Activated CD4-positive, alpha-beta T cell treated with anti-CD3 and anti-CD28 coated beads, Interleukin-2, amount 50 U/mL, for 1 hour (primary cell): ENCODE results near the gene KCNN3.

Source experiments
- DNase-seq: peaks from one replicate; pipeline ENCODE4 v3.0.0-alpha.2; 2020

The KCNN3 gene

DNA sequence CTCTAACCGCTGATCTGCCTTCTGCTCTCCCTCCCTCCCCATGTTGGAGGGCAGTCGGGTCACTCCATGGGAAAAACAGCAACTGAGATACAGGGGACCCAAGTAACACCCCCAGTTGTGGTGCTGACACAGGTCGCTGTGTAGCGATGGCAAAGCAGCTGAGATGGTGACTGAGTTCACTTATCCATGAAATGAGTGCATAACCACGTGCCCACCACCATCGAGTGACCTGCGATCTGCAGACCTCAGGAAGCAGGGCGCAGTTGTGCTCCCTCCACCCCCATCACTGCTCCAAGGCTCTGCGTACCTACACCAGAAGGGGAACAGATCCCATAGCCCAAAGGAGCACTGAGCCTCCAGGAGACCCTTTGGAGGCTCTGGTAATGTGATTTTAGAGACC lies 31.1 kb downstream of the KCNN3 start:
- no peak for DNase-seq

DNA sequence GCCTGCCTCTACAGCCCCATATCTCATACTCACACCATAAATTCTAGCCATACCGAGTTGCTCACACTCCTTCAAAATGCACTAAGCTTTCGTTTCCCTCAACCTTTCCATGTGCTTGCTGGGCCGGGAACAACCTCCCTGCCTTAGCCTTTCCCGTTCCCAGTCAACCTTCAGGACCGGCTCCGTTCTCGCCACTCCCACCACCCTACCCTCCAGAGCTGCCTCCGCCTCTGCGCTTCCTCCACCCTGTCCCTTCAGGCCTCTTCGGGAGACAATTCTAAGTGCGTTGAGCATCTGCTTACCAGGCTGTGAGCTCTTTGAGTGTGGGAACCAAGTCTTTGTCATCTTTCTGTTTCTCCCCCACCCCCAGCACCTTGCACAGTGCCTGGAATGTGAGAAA lies 31.6 kb downstream of the KCNN3 start:
- DNase-seq: no peak

GRCh38 chr1:154837672-154838171 lies 32.4 kb downstream of the KCNN3 start:
- no peak for DNase-seq

- DNase-seq: no peak
Observed at GRCh38 chr1:154837034-154837671, 32.9 kb downstream of the KCNN3 start.

GRCh38 chr1:154835531-154836324 lies 34.4 kb downstream of the KCNN3 start:
- DNase-seq: no peak

GRCh38 chr1:154833841-154834240 lies 36.2 kb downstream of the KCNN3 start:
- no peak for DNase-seq

DNA sequence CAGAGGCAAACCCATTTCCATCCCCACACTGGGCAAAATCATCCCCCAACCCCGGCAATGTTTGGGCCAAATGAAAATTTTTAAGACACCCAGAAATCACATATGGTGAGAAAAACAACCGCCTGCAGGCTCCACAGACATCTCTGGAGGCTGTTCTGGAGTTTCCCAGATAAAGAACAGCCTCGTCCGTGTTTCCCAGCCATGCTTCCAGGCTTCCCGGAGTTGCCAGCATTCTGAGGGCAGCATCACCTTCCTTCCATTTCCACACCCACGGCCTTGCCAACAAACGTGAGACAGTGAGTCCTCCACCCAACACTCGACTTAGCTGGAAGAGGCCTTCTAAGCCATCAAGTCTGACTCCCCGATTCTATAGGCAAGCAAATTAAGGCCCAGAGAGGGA lies 36.9 kb downstream of the KCNN3 start:
- no peak for DNase-seq

DNA sequence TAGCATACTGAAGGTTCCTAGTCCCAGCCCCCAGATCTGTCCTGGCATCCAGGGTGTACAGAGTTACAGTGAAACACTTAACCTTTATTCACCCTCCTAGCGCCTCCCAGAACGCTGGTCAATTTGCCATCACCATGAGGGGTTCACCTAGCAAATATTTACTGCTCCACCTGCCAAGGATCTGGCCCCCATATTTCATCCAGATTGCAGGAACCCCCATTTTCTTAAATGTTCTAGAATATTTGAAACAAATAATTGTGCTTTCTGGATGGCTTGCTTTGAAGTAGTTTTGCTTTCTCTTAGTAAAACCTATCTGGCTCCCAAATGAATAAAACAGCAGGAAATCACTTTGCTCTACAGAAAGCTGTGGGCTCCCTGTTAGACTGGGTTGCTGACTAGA lies 37.7 kb downstream of the KCNN3 start:
- no peak for DNase-seq

DNA sequence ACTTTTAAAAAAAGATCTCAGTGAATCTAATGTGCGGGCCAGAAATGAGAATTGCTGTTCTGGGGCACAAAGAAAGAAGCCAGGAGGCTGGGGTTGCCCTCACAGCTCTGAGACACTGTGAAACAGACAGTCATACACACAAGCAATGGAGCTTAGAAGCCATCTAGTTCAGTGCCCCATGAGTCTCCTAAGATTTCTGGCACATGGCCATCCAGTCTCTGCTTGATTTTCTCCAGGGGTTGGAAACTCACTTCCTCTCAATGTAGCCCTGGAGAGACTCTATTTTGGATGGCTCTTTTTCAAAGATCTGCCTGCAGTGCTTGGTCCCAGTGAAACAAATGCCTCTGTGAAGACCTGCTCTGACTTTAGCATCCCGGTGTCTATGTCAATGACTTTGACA lies 38.6 kb downstream of the KCNN3 start:
- no peak for DNase-seq

- DNase-seq: no peak
Observed at GRCh38 chr1:154829062-154829461, 41.0 kb downstream of the KCNN3 start.

DNA sequence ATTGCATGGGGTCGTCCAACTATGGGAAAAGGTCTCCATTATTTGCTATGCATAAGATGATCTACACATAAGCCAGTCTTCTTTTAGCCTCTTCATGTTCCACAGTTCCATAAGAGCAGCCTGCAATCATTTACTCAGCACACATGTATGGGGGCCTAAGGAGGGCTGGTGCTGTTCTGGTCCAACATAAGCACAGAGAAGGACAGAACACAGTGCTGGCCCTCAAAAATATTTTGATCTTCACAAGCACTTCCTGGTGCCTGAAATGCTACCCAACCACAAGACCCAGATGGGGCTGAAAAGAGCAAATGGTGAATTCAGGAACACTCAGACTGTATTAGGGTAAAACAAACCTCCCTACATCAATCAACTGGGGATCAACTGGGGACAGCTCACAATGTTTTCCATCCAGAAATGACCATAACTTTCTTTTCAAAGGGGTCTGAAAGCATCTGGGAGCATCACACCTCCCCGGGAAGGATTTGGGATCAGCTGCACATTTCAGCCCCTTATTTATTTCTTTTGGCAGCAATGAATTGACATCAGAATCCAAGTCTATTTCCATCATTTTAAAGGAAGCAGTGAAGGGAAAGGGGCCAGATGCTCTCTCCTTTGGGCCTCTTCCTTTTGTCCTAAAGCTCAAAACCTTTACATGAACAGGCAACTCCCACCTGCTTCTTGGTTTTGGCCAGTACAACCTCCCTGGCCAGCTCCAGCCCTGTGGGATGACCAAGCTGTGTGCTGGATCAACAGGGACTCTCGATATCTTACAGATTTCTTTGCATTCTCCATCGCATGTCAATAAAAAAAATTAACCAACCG lies 45.7 kb downstream of the KCNN3 start:
- DNase-seq: no peak

- no peak for DNase-seq
Observed at GRCh38 chr1:154822717-154823116, 47.4 kb downstream of the KCNN3 start.

- no peak for DNase-seq
Observed at GRCh38 chr1:154822233-154822632, 47.8 kb downstream of the KCNN3 start.

GRCh38 chr1:154821083-154821482 lies 49.0 kb downstream of the KCNN3 start:
- no peak for DNase-seq

GRCh38 chr1:154820646-154821045 lies 49.4 kb downstream of the KCNN3 start:
- DNase-seq: no peak

DNA sequence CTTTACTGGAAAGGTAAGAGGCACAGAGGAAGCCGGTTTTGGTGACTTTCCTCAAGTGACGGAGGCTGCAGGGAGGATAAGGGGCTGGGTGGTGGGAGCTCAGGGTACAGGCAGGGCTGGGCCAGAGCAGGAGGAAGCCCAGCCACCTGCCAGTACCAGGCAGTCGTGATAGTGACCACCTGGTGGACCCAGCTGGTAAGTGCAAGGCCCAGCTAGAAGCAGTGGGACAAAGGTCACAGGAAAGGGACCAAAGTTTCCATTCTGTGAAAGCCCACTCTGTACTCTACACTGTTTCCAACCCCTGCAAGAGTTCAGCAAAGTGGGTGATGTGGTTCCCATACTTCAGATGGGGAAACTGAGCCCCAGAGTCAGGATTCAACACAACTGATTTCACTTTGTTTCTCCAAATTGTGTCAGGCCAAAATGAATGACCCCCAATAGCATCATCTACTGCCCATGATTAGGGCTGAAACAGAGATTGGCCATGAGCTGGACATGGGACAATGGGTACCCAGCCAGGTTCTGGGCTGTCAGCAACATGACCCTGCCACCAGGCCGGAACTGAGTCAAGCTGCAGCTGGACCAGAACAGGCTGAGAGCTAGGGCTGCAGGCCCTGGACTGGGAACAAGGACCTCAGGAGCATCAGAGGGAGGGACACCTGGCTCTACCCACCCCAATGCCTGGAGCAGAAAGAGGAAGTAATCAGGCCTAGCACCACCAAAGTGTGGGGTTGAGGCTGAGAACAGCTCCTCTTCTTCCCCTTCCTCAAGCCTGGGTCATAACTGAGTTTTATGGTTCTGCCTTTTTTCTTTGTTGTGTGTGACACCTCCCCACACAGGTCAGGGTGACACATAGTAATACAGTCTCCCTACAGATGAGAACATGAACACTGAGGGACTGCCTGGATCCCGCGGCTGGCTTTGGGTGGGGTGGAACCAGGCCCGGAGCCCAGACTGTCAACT lies 50.2 kb downstream of the KCNN3 start:
- DNase-seq: no peak

- DNase-seq: no peak
Observed at GRCh38 chr1:154818911-154819310, 51.2 kb downstream of the KCNN3 start.

GRCh38 chr1:154816937-154817336 lies 53.1 kb downstream of the KCNN3 start:
- no peak for DNase-seq

- no peak for DNase-seq
Observed at GRCh38 chr1:154816369-154816768, 53.7 kb downstream of the KCNN3 start.

DNA sequence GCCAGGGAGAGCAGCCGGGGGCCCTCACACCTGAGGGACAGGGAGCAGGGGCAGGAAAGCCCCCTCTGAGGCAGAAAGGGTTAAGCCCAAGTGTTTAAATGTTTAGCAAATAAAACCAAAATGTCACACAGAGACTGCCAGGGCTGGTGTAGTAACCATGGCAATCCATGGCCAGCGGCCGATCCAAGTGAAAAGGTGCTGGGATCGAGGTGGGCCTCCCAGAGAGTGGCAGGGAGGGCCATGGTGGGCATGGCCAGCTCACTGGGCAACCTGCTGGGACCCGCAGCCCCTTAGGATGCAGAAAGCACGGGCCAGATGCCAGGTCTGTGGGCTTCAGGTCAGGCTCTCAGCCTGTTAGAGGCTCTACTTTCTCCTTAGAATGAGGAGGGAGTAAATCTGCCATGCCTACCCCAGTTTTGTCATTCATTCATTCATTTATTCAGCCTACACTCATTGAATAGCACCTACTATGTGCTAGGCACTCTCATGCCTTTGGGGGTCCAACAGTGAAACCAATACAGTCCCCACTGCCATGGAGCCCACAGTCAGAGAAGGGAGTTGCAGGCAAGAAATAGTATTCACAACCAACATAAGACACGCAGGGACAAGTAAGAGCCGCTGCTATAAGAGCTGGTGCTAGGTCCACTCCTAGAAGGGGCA lies 56.1 kb downstream of the KCNN3 start:
- DNase-seq: no peak

DNA sequence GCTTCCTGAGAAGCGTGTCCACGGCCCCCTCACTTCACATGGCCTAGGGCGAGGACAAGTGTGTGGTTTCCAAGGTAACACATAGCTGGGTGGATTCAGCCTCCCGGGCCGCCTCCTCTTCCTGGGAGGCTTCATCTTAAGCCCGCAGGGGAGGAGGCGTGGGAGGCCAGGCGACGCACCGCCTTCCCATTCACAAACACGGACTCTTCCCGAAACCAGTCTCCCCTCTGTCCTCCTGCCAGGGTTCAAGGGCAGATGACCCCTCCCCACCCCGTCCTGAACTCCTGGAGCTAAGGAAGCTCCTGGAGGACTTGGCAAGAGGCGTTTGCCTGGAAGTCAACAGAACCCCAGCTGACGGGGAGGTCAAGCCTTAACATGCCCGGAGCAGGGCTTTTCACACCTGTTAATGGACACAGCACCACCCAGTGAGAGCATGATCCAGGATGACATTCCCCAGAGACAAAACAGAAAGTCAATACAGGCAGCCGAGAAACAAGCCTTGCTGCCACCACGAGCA lies 56.7 kb downstream of the KCNN3 start:
- no peak for DNase-seq

DNA sequence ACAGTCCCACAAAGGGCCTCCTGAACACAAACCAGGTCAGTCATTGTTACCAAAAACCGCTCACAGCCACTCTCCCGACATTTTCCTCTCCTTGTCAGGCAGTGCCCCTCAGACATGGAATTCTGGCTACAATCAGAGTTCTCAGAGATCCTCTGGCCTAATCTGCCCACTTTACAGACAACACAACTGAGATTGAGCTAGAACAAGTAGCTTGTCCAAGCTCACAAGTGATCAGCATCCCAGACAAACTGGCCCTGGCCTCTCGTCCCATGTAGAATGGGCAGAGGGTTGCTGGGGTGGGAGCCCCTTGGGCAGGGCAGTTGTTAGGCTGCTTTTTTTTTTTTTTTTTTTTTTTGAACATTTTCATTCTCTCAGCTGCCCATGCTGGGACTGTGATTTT lies 57.2 kb downstream of the KCNN3 start:
- DNase-seq: no peak
